HG03439 (cell line): ENCODE data around the gene SH3YL1.

Source experiments
- ATAC-seq: cut with Tn5 transposase; IDR thresholded peaks from one replicate; pipeline ENCODE4 v1.9.1; 2021; ENCODE audit warnings: mild to moderate bottlenecking, moderate library complexity; ENCODE audit not compliant: unreplicated experiment

The SH3YL1 gene

GRCh38 chr2:263774-264492, at the start of gene SH3YL1:
Gene SH3YL1, minus strand, starts transcription at chr2:264032. Its CDS starts 48 bp downstream, at chr2:263984.
- ATAC-seq, result peak; percentile 25

- no peak for ATAC-seq
Observed at GRCh38 chr2:310994-311393, 47.2 kb upstream of the SH3YL1 start.

DNA sequence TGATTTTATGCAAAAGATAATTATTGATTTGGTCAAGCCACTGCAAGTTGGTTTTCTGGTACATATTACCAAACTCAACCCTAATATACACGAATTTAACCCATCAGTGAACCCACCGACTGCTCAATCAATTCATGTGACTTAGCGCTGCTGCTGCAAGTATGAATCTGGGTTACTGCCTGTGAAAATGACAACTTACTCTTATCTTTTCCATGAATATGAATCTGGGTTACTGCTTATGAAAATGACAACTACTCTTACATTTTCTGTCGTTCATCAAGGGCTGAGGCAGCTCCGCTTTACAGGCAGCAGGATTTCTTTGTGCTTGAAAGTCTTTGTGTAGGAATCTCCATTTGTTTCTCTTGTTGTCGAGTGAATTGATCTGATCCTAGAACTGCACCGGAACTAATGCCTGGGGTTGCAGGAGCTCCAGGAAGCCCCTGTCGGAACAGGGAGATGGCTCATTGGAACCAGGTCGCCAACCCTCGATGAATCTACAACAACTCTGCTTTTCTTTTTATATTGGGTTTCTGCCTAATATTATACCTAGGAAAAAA, 46.2 kb upstream of the SH3YL1 start:
- no peak for ATAC-seq

GRCh38 chr2:309148-309953, 45.5 kb upstream of the SH3YL1 start:
- ATAC-seq, result no peak

- ATAC-seq, result no peak
Observed at GRCh38 chr2:305366-305765, 41.5 kb upstream of the SH3YL1 start.

DNA sequence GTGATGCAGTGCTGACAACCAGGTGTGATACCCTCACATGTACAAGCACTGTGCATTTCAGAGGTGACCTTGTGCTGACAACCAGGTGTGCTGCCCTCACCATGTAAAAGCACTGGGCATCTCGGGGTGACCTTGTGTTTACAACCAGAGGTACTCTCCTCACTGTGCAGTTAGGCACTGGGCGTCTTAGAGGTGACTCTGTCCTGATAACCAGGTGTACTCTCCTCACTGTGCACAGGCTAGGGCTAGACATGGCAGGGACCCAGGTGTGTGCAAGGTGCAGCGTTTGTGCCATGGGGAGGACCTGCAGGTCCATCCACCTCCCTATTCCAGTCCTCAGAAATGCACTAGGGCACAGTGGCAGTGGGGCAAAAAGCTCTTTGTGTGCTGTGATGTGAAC, 32.5 kb upstream of the SH3YL1 start:
- ATAC-seq, result no peak

DNA sequence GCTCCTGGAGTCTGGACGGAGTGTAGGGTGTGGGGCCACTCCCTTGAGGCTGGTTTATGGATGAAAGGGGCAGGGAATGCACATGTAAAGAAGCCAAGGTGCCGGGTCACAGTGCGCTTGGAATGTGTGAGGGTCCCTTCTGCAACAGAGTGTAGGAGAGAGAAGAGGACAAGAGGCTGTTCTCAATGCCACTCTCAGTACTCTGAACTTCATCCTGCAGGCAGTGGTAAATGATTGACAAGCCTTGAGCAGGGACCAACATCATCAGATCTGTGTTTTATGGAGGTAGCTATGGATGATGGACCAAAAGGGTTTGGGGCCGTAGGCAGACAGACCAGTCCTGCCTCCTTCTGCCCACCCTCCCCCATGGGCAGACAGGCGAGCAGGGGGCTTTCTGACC, 31.3 kb upstream of the SH3YL1 start:
- no peak for ATAC-seq

- no peak for ATAC-seq
Observed at GRCh38 chr2:290090-290722, 26.4 kb upstream of the SH3YL1 start.

GRCh38 chr2:289362-290089, 25.7 kb upstream of the SH3YL1 start:
- ATAC-seq, result no peak

DNA sequence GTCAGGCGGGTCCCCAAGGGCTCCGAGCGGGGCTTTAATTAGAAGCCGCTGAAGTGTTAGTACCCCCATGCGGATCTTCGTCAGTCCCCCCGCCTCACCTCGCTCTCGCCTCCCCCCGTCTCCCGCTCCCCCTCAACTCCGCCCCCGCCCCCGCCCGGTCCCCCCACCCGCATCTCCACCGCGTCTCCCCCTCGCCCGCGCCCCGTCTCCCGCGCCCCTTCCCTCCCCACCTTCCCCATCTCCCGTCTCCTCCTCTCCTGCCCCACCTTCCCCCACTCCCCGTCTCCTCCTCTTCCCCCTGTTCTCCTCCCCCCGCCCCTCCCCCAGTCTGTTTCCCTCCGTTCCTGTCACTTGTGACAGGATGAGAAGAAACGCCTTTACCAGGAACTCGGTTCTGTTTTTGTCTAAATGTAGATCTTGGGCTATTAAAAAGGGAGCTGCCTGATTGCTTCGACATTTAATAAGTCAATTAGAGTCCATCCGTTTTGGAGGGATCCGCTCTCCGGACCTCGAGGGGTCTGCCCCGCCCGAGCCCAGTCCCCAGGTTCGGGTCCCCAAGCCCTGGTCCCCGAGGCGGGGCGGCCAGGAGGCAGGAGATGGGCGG, 25.0 kb upstream of the SH3YL1 start:
- no peak for ATAC-seq

DNA sequence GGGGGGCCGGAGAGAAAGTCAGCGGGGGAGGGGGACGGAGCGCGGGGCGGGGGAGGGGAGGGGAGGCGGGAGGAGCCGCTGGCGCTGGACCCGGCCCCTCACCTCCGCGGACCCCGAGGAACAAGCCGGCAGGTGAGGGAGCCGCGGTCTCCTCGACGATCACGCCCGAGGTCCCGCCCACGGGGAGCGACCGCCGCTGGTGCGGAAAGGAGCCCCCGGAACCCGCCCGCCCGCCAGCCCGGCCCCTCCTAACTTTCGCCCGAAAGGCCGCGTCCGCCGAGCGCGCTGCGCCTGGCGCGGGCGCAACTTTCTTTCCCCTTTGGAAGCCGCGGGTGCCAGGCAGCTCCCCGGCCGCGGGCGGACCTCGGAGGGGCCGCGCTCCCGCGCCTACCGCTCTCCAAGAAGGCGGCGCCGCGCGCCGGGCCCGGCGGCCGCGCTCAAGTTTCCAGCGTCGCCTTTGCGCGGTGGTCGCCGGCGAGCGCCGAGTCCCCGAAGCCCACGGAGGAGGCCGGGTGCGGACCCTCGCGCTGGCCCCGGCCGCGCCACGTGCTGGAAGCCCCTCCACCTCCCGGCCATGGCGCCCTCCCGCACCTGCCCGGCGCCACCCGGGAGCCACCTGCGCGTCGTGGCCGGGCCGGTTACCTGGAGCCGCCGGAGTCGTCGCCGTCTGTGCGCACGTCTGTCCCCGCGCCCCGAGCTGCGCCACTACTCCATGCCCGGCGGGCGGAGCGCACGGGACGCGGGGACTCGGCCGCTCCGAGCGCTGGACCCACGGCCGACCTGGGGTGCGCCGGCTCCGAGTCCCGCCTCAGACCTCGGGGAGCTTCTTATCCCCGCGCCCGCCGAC, 24.3 kb upstream of the SH3YL1 start, which contains the start of gene ALKAL2:
Gene ALKAL2 (minus strand): TSS at position 181 of the 847 bp plus-strand sequence. CDS start 256 bp downstream, outside the sequence.
- ATAC-seq, result no peak

- ATAC-seq, result no peak
Observed at GRCh38 chr2:287471-287885, 23.6 kb upstream of the SH3YL1 start.

GRCh38 chr2:286774-287392, 23.1 kb upstream of the SH3YL1 start:
- ATAC-seq, result no peak

DNA sequence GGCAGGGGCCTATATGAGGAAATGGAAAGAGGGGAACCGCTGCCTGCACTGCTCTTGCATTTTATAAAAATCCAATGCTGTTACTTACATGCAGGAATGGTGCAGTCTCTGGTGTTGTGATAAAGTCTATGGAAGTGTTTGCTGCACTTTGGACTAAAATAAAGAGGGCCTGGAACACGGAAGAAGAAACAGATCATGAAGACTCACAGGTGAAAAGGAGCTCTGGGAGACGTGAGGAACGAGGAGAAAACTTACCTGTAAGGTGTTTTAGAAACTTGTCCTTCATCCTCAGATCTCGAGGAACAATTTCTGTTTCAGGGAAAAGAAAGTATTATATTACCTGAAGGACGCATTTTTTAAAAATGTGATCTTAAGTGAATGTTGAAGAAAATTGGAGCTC, 22.2 kb upstream of the SH3YL1 start:
- ATAC-seq, result no peak

DNA sequence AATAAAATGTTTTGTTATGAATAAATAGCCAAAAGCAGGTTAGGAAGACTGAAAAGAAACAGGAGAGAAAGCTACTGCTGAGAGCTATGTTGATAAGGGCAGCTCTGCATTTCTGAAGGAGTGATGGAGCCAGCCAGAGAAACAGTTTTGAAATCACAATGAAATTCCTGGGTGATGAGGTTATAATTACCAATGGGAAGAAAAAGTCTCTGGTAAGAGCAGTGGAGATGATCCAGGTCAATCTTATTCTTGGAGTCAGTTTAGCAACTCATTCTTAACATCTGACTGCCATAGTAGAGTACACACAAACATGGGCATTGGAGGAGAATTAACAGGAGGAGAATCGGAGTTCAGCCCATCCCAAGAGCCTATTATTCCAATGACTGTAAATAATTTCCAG, 21.7 kb upstream of the SH3YL1 start:
- ATAC-seq, result no peak

GRCh38 chr2:284896-285492, 21.2 kb upstream of the SH3YL1 start:
- ATAC-seq, result no peak

DNA sequence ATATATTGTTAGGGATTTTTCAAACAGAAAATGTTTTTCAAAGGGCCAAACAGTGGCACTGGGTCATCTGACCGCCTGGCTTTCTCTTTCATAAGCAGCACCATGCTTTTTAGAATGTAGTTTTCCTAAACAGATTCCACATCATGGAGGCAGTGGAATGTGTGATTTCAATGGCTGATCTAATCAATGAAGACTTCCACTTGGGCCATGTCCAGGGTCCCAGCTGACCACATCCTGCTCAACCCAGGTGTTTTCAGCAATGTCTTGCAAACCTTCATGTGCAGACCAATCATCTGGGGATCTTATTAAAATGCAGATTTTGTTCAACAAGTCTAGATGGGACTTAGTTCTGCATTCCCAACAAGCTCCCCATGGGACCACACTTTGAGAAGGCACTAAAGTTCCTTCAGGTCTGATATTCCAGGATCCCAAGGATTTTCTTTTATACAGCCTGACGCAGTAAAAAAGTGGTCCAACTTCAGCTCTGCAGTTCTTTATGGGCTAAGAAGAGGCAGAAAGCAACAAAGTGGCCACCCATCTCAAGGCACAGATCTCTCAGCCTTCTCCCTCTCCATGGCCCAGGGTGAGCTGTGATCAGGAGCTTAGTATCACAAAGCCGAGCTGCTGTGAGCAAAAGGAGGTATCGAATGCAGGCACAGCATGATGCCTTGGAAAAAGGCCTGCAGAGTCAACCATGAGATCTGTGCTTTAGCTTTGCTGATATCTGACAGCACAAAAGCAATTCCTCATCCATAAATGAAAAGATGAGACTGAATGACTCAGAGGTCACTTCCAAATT, 20.4 kb upstream of the SH3YL1 start:
- no peak for ATAC-seq
